GM23338 (cell line): ENCODE measurements around the gene CRABP1. TPM values are rescaled to one million over a fixed set of nuclear protein-coding genes. Genes with fewer than 3 reads are reported as not detected.

Source experiments
- ATAC-seq: fragments of 200-7000 bp; cut with Tn5 transposase; 3 replicates; pipeline ENCODE4 v1.9.1; 2020
- DNase-seq: peaks from one replicate; pipeline ENCODE4 v3.0.0-alpha.2; 2015; ENCODE audit warnings: low spot score
- H2AFZ ChIP-seq: fragments of 200-600 bp; sonication (generic); 2 replicates; pipeline ENCODE4 v1.8.0; 2016; ENCODE audit warnings: antibody characterized with exemption, mild to moderate bottlenecking, moderate library complexity
- H3F3A ChIP-seq: fragments of 200-600 bp; sonication (generic); replicated peaks from 2 replicates; pipeline ENCODE4 v1.8.0; 2017; ENCODE audit warnings: antibody characterized with exemption, mixed run types, low read depth
- H3K27ac ChIP-seq: fragments of 200-600 bp; sonication (generic); 2 replicates; pipeline ENCODE4 v1.6.1; 2016; ENCODE audit warnings: low read depth
- H3K27me3 ChIP-seq: fragments of 200-600 bp; sonication (generic); 2 replicates; pipeline ENCODE4 v1.8.0; 2016; ENCODE audit warnings: mild to moderate bottlenecking, mixed run types, moderate library complexity; ENCODE audit not compliant: insufficient read depth
- H3K36me3 ChIP-seq: fragments of 200-600 bp; sonication (generic); 2 replicates; pipeline ENCODE4 v1.8.0; 2016; ENCODE audit warnings: mild to moderate bottlenecking; ENCODE audit not compliant: insufficient read depth
- H3K4me1 ChIP-seq: fragments of 200-600 bp; sonication (generic); 2 replicates; pipeline ENCODE4 v1.8.0; 2016; ENCODE audit warnings: mild to moderate bottlenecking, moderate library complexity; ENCODE audit not compliant: insufficient read depth
- H3K4me2 ChIP-seq: fragments of 200-600 bp; sonication (generic); 2 replicates; pipeline ENCODE4 v1.7.1; 2017; ENCODE audit warnings: mixed run types
- H3K4me3 ChIP-seq: fragments of 200-600 bp; sonication (generic); 2 replicates; pipeline ENCODE4 v1.6.1; 2016; ENCODE audit warnings: mixed run types
- H3K79me2 ChIP-seq: fragments of 200-600 bp; sonication (generic); replicated peaks from 2 replicates; pipeline ENCODE4 v1.8.0; 2017; ENCODE audit warnings: mild to moderate bottlenecking; ENCODE audit not compliant: insufficient read depth
- H3K9me2 ChIP-seq: fragments of 200-600 bp; sonication (generic); 2 replicates; pipeline ENCODE4 v1.8.0; 2017; ENCODE audit not compliant: insufficient read depth
- H4K20me1 ChIP-seq: fragments of 200-600 bp; sonication (generic); replicated peaks from 2 replicates; pipeline ENCODE4 v1.8.0; 2017; ENCODE audit warnings: mild to moderate bottlenecking; ENCODE audit not compliant: insufficient read depth
- H3K27ac Mint-ChIP-seq: 2 replicates; pipeline ENCODE4 v1.8.0; 2020; ENCODE audit warnings: inconsistent platforms, mild to moderate bottlenecking, moderate library complexity, mixed read lengths
- H3K27me3 Mint-ChIP-seq: 3 replicates; pipeline ENCODE4 v1.8.0; 2022; ENCODE audit warnings: low read depth, mild to moderate bottlenecking, moderate library complexity, mixed read lengths, inconsistent platforms; ENCODE audit not compliant: insufficient read depth, poor library complexity
- H3K36me3 Mint-ChIP-seq: 3 replicates; pipeline ENCODE4 v1.8.0; 2021; ENCODE audit warnings: low read depth, mild to moderate bottlenecking, inconsistent platforms, moderate library complexity, mixed read lengths
- H3K4me1 Mint-ChIP-seq: 3 replicates; pipeline ENCODE4 v1.8.0; 2020; ENCODE audit warnings: mild to moderate bottlenecking, inconsistent platforms, mixed read lengths
- H3K4me3 Mint-ChIP-seq: 3 replicates; pipeline ENCODE4 v1.8.0; 2021; ENCODE audit warnings: moderate library complexity, mild to moderate bottlenecking, inconsistent platforms, mixed read lengths
- H3K9me3 Mint-ChIP-seq: 3 replicates; pipeline ENCODE4 v1.8.0; 2020; ENCODE audit warnings: moderate library complexity, mild to moderate bottlenecking, inconsistent platforms, mixed read lengths
- CTCF ChIP-seq, 2 experiments: fragments of 200-600 bp in 1 of 2; sonication (generic) in 1 of 2; conservative IDR thresholded peaks; 2 replicates each; pipeline versions ENCODE4 v1.5.1 to v1.6.1; 2016 to 2017; ENCODE audit warnings: antibody characterized with exemption in 2 of 2, low read depth in 2 of 2, mild to moderate bottlenecking in 2 of 2, moderate library complexity in 1 of 2
- ETS1 ChIP-seq: IDR thresholded peaks from 2 replicates; pipeline ENCODE4 v1.6.1; 2016; ENCODE audit warnings: antibody characterized with exemption
- EZH2 ChIP-seq: fragments of 200-600 bp; sonication (generic); IDR thresholded peaks from one replicate; pipeline ENCODE4 v1.8.0; 2017; ENCODE audit warnings: antibody characterized with exemption, mild to moderate bottlenecking, low read depth; ENCODE audit not compliant: unreplicated experiment
- EZH2phosphoT487 ChIP-seq: fragments of 200-600 bp; sonication (generic); IDR thresholded peaks from one replicate; pipeline ENCODE4 v1.8.1; 2018; ENCODE audit warnings: antibody characterized with exemption; ENCODE audit not compliant: unreplicated experiment
- JUNB ChIP-seq: IDR thresholded peaks from one replicate; pipeline ENCODE4 v1.6.1; 2016; ENCODE audit warnings: antibody characterized with exemption; ENCODE audit not compliant: unreplicated experiment
- NANOG ChIP-seq: IDR thresholded peaks from 2 replicates; pipeline ENCODE4 v1.6.1; 2016; ENCODE audit warnings: antibody characterized with exemption, borderline replicate concordance
- POLR2AphosphoS5 ChIP-seq: IDR thresholded peaks from 2 replicates; pipeline ENCODE4 v1.6.1; 2016; ENCODE audit warnings: antibody characterized with exemption, low read depth
- STAT1 ChIP-seq: IDR thresholded peaks from one replicate; pipeline ENCODE4 v1.6.1; 2016; ENCODE audit warnings: antibody characterized with exemption; ENCODE audit not compliant: unreplicated experiment
- ZNF114 ChIP-seq: fragments of 250-450 bp; sonication (Bioruptor Pico); IDR thresholded peaks from 2 replicates; pipeline ENCODE4 v1.5.0; 2020; ENCODE audit warnings: mild to moderate bottlenecking, moderate library complexity
- ZNF331 ChIP-seq: fragments of 250-450 bp; sonication (Bioruptor Pico); IDR thresholded peaks from 2 replicates; pipeline ENCODE4 v1.5.0; 2020; ENCODE audit warnings: low read depth, mild to moderate bottlenecking, moderate library complexity
- polyA plus RNA-seq: library from polyadenylated mRNA; unstranded; fragments of >200 nt; fragmentation: Nextera tagmentation; extraction: Ambion mirVana; gene quantifications from 2 replicates; pipeline ENCODE4 v1.2.1, GENCODE V29; 2016
- total RNA-seq: library from RNA; depleted of rRNA; stranded (reverse); fragments of >200 nt; shearing (Covaris generic); gene quantifications from 2 replicates; pipeline ENCODE4 v1.2.3, GENCODE V29; 2014
- TF ChIP-seq, protein P1 (sequence below): fragments of 250-450 bp; sonication (Bioruptor Pico); IDR thresholded peaks from 2 replicates; pipeline ENCODE4 v1.5.0; 2020; ENCODE audit warnings: mild to moderate bottlenecking, moderate library complexity
- TF ChIP-seq, protein P2 (sequence below): IDR thresholded peaks from one replicate; pipeline ENCODE4 v1.6.1; 2018; ENCODE audit warnings: antibody characterized with exemption; ENCODE audit not compliant: unreplicated experiment

The CRABP1 gene
- total and polyA plus RNA-seq, 2 experiments from 2014 or later, result 156 to 522 TPM

DNA sequence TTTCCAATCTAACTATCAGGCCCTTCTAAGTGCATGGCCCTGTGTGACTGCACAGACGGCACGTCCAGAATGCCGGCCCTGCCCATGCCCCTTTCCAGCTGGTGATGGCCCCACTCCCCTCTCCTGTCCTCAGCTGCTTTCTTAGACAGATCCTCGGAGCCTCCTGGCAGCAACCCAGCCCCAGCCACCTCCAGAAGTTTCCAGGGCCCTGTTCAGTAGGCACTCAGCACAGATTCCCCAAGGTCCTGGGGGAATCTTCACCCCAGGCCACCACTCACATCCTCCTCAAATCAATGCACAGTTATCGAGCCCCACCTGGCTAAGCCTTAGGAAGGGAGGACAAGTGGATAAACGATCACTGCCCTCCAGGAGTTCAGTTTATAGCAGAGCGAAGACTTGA lies 1.4 kb upstream of the CRABP1 start (continued):
- TF ChIP-seq JUNB, result no peak
- no peak for TF ChIP-seq ZNF331
- no peak for TF ChIP-seq CTCF (conservative IDR thresholded peaks at IDR 0.05; ENCODE audit: low read depth in 2 of 2)
- no peak for TF ChIP-seq POLR2AphosphoS5
- no peak for TF ChIP-seq EZH2phosphoT487
- TF ChIP-seq NANOG, result no peak
- no peak for TF ChIP-seq EZH2

GRCh38 chr15:78339559-78339958 lies 594 bp upstream of the CRABP1 start:
- Histone ChIP-seq H3K4me1 (peaks cover 15% of the 10 kb centered on the region), H3F3A (0 out of 2 replicates have a peak, but pooled peaks cover 4% of the 10 kb centered on the region), H3K27ac (no peak overlapping the region), H3K36me3 (peaks cover 5% of the 10 kb centered on the region; the same call in 1 of the 2 replicates), H2AFZ (peak overlapping the region; percentile 95), H3K4me3 (peak overlapping the region; percentile 82), H3K9me2 (0 out of 2 replicates have a peak, but pooled peaks cover 7% of the 10 kb centered on the region), H3K79me2 (no peaks in the 10 kb centered on the region; the same call in 1 of the 2 replicates), H4K20me1 (no peaks in the 10 kb centered on the region; the same call in 1 of the 2 replicates), H3K4me2 (peak overlapping the region; percentile 95), H3K27me3 (peaks cover 38% of the 10 kb centered on the region)
- H3K9me3 Mint-ChIP-seq, result no peaks in the 10 kb centered on the region
- TF ChIP-seq, protein P1, sequence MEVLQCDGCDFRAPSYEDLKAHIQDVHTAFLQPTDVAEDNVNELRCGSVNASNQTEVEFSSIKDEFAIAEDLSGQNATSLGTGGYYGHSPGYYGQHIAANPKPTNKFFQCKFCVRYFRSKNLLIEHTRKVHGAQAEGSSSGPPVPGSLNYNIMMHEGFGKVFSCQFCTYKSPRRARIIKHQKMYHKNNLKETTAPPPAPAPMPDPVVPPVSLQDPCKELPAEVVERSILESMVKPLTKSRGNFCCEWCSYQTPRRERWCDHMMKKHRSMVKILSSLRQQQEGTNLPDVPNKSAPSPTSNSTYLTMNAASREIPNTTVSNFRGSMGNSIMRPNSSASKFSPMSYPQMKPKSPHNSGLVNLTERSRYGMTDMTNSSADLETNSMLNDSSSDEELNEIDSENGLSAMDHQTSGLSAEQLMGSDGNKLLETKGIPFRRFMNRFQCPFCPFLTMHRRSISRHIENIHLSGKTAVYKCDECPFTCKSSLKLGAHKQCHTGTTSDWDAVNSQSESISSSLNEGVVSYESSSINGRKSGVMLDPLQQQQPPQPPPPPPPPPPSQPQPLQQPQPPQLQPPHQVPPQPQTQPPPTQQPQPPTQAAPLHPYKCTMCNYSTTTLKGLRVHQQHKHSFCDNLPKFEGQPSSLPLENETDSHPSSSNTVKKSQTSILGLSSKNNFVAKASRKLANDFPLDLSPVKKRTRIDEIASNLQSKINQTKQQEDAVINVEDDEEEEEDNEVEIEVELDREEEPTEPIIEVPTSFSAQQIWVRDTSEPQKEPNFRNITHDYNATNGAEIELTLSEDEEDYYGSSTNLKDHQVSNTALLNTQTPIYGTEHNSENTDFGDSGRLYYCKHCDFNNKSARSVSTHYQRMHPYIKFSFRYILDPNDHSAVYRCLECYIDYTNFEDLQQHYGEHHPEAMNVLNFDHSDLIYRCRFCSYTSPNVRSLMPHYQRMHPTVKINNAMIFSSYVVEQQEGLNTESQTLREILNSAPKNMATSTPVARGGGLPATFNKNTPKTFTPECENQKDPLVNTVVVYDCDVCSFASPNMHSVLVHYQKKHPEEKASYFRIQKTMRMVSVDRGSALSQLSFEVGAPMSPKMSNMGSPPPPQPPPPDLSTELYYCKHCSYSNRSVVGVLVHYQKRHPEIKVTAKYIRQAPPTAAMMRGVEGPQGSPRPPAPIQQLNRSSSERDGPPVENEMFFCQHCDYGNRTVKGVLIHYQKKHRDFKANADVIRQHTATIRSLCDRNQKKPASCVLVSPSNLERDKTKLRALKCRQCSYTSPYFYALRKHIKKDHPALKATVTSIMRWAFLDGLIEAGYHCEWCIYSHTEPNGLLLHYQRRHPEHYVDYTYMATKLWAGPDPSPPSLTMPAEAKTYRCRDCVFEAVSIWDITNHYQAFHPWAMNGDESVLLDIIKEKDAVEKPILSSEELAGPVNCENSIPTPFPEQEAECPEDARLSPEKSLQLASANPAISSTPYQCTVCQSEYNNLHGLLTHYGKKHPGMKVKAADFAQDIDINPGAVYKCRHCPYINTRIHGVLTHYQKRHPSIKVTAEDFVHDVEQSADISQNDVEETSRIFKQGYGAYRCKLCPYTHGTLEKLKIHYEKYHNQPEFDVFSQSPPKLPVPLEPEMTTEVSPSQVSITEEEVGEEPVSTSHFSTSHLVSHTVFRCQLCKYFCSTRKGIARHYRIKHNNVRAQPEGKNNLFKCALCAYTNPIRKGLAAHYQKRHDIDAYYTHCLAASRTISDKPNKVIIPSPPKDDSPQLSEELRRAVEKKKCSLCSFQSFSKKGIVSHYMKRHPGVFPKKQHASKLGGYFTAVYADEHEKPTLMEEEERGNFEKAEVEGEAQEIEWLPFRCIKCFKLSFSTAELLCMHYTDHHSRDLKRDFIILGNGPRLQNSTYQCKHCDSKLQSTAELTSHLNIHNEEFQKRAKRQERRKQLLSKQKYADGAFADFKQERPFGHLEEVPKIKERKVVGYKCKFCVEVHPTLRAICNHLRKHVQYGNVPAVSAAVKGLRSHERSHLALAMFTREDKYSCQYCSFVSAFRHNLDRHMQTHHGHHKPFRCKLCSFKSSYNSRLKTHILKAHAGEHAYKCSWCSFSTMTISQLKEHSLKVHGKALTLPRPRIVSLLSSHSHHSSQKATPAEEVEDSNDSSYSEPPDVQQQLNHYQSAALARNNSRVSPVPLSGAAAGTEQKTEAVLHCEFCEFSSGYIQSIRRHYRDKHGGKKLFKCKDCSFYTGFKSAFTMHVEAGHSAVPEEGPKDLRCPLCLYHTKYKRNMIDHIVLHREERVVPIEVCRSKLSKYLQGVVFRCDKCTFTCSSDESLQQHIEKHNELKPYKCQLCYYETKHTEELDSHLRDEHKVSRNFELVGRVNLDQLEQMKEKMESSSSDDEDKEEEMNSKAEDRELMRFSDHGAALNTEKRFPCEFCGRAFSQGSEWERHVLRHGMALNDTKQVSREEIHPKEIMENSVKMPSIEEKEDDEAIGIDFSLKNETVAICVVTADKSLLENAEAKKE (CRISPR knock-in tag), result no peak
- TF ChIP-seq EZH2 (no peak), ZNF114 (CRISPR knock-in tag) (no peak), ZNF331 (no peak), ETS1 (no peak), JUNB (no peak), STAT1 (no peak)
- TF ChIP-seq, protein P2, sequence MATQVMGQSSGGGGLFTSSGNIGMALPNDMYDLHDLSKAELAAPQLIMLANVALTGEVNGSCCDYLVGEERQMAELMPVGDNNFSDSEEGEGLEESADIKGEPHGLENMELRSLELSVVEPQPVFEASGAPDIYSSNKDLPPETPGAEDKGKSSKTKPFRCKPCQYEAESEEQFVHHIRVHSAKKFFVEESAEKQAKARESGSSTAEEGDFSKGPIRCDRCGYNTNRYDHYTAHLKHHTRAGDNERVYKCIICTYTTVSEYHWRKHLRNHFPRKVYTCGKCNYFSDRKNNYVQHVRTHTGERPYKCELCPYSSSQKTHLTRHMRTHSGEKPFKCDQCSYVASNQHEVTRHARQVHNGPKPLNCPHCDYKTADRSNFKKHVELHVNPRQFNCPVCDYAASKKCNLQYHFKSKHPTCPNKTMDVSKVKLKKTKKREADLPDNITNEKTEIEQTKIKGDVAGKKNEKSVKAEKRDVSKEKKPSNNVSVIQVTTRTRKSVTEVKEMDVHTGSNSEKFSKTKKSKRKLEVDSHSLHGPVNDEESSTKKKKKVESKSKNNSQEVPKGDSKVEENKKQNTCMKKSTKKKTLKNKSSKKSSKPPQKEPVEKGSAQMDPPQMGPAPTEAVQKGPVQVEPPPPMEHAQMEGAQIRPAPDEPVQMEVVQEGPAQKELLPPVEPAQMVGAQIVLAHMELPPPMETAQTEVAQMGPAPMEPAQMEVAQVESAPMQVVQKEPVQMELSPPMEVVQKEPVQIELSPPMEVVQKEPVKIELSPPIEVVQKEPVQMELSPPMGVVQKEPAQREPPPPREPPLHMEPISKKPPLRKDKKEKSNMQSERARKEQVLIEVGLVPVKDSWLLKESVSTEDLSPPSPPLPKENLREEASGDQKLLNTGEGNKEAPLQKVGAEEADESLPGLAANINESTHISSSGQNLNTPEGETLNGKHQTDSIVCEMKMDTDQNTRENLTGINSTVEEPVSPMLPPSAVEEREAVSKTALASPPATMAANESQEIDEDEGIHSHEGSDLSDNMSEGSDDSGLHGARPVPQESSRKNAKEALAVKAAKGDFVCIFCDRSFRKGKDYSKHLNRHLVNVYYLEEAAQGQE, result no peak
- H3K4me3 Mint-ChIP-seq, result peak overlapping the region; percentile 83
- H3K27me3 Mint-ChIP-seq, result peaks cover 28% of the 10 kb centered on the region
- no peak overlapping the region for H3K27ac Mint-ChIP-seq
- H3K36me3 Mint-ChIP-seq, result peaks cover 24% of the 10 kb centered on the region
- peaks cover 28% of the 10 kb centered on the region for H3K4me1 Mint-ChIP-seq
- ATAC-seq (peak; percentile 1; the same call in 2 of the 3 replicates), DNase-seq (peak; percentile 34)
